ENCODE measurements around the gene PEG3. TPM values are rescaled to one million over a fixed set of nuclear protein-coding genes. Genes with fewer than 3 reads are reported as not detected.

Gene PEG3
- total and polyA plus RNA-seq, 9 of the 15 experiments (the other 6 are each of a cell fraction or from before 2014, with no cell fraction given) = 0.04 to 0.40 TPM; not detected in 7

GRCh38 chr19:56810260-56810659 lies 30.3 kb downstream of the PEG3 start:
- H3K36me3 ChIP-seq (ENCODE audit: control insufficient read depth, insufficient read depth, low read length) = no peaks in the 10 kb centered on the region
- peaks cover 2% of the 10 kb centered on the region; the same call in 1 of the 2 replicates for H3K9me3 ChIP-seq (replicated peaks; ENCODE audit: control insufficient read depth, insufficient read depth, low read depth, low read length)
- no peaks in the 10 kb centered on the region for H4K20me1 ChIP-seq (replicated peaks; ENCODE audit: control insufficient read depth, insufficient read depth, low read length)
- H3K4me3 ChIP-seq = no peak overlapping the region
- BruUV-seq (replicated peaks) = no TSS peak
- H3K27me3 ChIP-seq (ENCODE audit: control insufficient read depth in 2 of 2, insufficient read depth in 2 of 2, low read length in 2 of 2) = no peaks in the 10 kb centered on the region
- no peak overlapping the region for H3K4me2 ChIP-seq (ENCODE audit: insufficient read depth, low read length)
- H2AFZ ChIP-seq (ENCODE audit: low read depth, low read length) = no peak overlapping the region
- TF ChIP-seq NCOR1 (IDR thresholded peaks at IDR 0.05) (no peak), HDAC1 (IDR thresholded peaks at IDR 0.05) (no peak), PHF8 (IDR thresholded peaks at IDR 0.05; ENCODE audit: borderline replicate concordance, low read length) (no peak), RBM22 (IDR thresholded peaks at IDR 0.05; ENCODE audit: low read depth, low read length, poor library complexity, severe bottlenecking) (no peak)
- TF ChIP-seq, protein P1, sequence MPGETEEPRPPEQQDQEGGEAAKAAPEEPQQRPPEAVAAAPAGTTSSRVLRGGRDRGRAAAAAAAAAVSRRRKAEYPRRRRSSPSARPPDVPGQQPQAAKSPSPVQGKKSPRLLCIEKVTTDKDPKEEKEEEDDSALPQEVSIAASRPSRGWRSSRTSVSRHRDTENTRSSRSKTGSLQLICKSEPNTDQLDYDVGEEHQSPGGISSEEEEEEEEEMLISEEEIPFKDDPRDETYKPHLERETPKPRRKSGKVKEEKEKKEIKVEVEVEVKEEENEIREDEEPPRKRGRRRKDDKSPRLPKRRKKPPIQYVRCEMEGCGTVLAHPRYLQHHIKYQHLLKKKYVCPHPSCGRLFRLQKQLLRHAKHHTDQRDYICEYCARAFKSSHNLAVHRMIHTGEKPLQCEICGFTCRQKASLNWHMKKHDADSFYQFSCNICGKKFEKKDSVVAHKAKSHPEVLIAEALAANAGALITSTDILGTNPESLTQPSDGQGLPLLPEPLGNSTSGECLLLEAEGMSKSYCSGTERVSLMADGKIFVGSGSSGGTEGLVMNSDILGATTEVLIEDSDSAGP (CRISPR knock-in tag; IDR thresholded peaks at IDR 0.05) = no peak
- no peak overlapping the region for H3K27ac ChIP-seq (ENCODE audit: extremely low read depth, low read depth, low read length)
- H3K9ac ChIP-seq (ENCODE audit: insufficient read depth in 1 of 2, low read depth in 2 of 2, low read length in 2 of 2) = no peak overlapping the region
- ChIA-PET CTCF (ENCODE audit: low intra/inter-chr PET ratio) (no interaction called here), POLR2A (no interaction called here)
- no peaks in the 10 kb centered on the region for H3K79me2 ChIP-seq (ENCODE audit: control insufficient read depth, insufficient read depth, low read length)
- no peaks in the 10 kb centered on the region for H3K4me1 ChIP-seq (replicated peaks in 1 of 2; ENCODE audit: control insufficient read depth in 2 of 2, insufficient read depth in 2 of 2, low read length in 2 of 2)
- no peaks in the 10 kb centered on the region for H3K9me1 ChIP-seq (ENCODE audit: control insufficient read depth, insufficient read depth, low read length)
- ATAC-seq = no peak
- in situ Hi-C loops (cut with MboI) (no loop called here), intact Hi-C loops (cut with micrococcal nuclease) (no loop called here)
- WGBS (ENCODE audit: insufficient coverage, low coverage, missing lambda C conversion rate) = 6% methylated on average over 1 of the region's 1 CpG
- no peak for FAIRE-seq
- no peak for DNase-seq (ENCODE audit: extremely low read depth in 1 of 4, low spot score in 3 of 4)
